Fibroblast of skin of back (primary cell): ENCODE data around the gene TSEN34. TPM values are rescaled to one million over a fixed set of nuclear protein-coding genes. Genes with fewer than 3 reads are reported as not detected.

Experiments used
- DNase-seq: peaks from one replicate; pipeline ENCODE4 v3.0.0-alpha.2; 2013
- polyA plus RNA-seq, 2 experiments: library from polyadenylated mRNA; unstranded; fragments of 120-200 nt; gene quantifications; one replicate each; pipeline ENCODE4 v1.2.1, GENCODE V29; 2013; ENCODE audit not compliant: insufficient read length in 2 of 2

The TSEN34 gene
- 57.3 TPM for polyA plus RNA-seq (2013, experiment 1 of 2; ENCODE audit: insufficient read length)
- 36.4 TPM for polyA plus RNA-seq (2013, experiment 2 of 2; ENCODE audit: insufficient read length)

- DNase-seq: peak; percentile 77
These were observed at the start of gene TSEN34 for GRCh38 chr19:54191011-54191810. TSEN34 (plus strand) TSS chr19:54191308; CDS start chr19:54191365, 57 bp downstream.

GRCh38 chr19:54141356-54141755, 49.8 kb upstream of the TSEN34 start:
- no peak for DNase-seq

- no peak for DNase-seq
These were observed 48.8 kb upstream of the TSEN34 start for GRCh38 chr19:54142166-54142780.

GRCh38 chr19:54145541-54146158, 45.5 kb upstream of the TSEN34 start:
- no peak for DNase-seq

GRCh38 chr19:54147676-54148075, 43.4 kb upstream of the TSEN34 start:
- DNase-seq: no peak

- no peak for DNase-seq
These were observed 43.0 kb upstream of the TSEN34 start for GRCh38 chr19:54148158-54148557.

- no peak for DNase-seq
These were observed 41.9 kb upstream of the TSEN34 start for GRCh38 chr19:54149021-54149812.

- DNase-seq: no peak
These were observed 39.6 kb upstream of the TSEN34 start for GRCh38 chr19:54151362-54152035.

GRCh38 chr19:54152267-54152666, 38.8 kb upstream of the TSEN34 start:
- no peak for DNase-seq

- peak; percentile 16 for DNase-seq
These were observed 38.1 kb upstream of the TSEN34 start for GRCh38 chr19:54152878-54153524.

GRCh38 chr19:54153731-54154326, 37.3 kb upstream of the TSEN34 start:
- no peak for DNase-seq

GRCh38 chr19:54154603-54155345, 36.3 kb upstream of the TSEN34 start:
- peak; percentile 65 for DNase-seq

- DNase-seq: no peak
These were observed 35.4 kb upstream of the TSEN34 start for GRCh38 chr19:54155694-54156093.

GRCh38 chr19:54156490-54156889, 34.6 kb upstream of the TSEN34 start:
- DNase-seq: no peak

- DNase-seq: no peak
These were observed 34.2 kb upstream of the TSEN34 start for GRCh38 chr19:54156953-54157352.

GRCh38 chr19:54158812-54159351, 32.2 kb upstream of the TSEN34 start:
- no peak for DNase-seq

GRCh38 chr19:54159352-54160181, 31.5 kb upstream of the TSEN34 start, which contains the start of gene LENG1:
LENG1 (minus strand) TSS chr19:54159721; CDS start chr19:54159695, 26 bp downstream.
- DNase-seq: peak; percentile 100

- DNase-seq: peak; percentile 33
These were observed 30.8 kb upstream of the TSEN34 start for GRCh38 chr19:54160182-54160811.
